ENCODE results near the gene RASA2.

The RASA2 gene

GRCh38 chr3:141547791-141548190 lies 61.0 kb downstream of the RASA2 start:
- Histone ChIP-seq H3K4me3 (ENCODE audit: extremely low read depth, insufficient read depth, low read length, poor library complexity, severe bottlenecking) (no peak overlapping the region), H3K27ac (ENCODE audit: low read depth, low read length, severe bottlenecking) (no peak overlapping the region), H3K4me1 (ENCODE audit: control insufficient read depth, insufficient read depth, low read length, poor library complexity, severe bottlenecking) (no peaks in the 10 kb centered on the region), H3K36me3 (ENCODE audit: control insufficient read depth, insufficient read depth, low read length) (peaks cover 63% of the 10 kb centered on the region), H3K9me3 (ENCODE audit: control insufficient read depth, low read length) (peaks cover 19% of the 10 kb centered on the region)
- 100% methylated on average over 2 of the region's 2 CpGs for WGBS, 2 experiments (ENCODE audit: insufficient coverage in 2 of 2)

GRCh38 chr3:141550926-141551665 lies 64.3 kb downstream of the RASA2 start:
- 83% methylated on average over 2 of the region's 2 CpGs; no CpG with 5 or more reads in 1 of the 2 experiments for WGBS, 2 experiments (ENCODE audit: insufficient coverage in 2 of 2)
- H3K36me3 ChIP-seq (ENCODE audit: control insufficient read depth, insufficient read depth, low read length): peaks cover 36% of the 10 kb centered on the region
- H3K4me3 ChIP-seq (ENCODE audit: extremely low read depth, insufficient read depth, low read length, poor library complexity, severe bottlenecking): no peak overlapping the region
- H3K27ac ChIP-seq (ENCODE audit: low read depth, low read length, severe bottlenecking): no peak overlapping the region
- H3K9me3 ChIP-seq (ENCODE audit: control insufficient read depth, low read length): peaks cover 19% of the 10 kb centered on the region
- no peaks in the 10 kb centered on the region for H3K4me1 ChIP-seq (ENCODE audit: control insufficient read depth, insufficient read depth, low read length, poor library complexity, severe bottlenecking)

- Histone ChIP-seq H3K36me3 (ENCODE audit: control insufficient read depth, insufficient read depth, low read length) (peaks cover 30% of the 10 kb centered on the region), H3K4me3 (ENCODE audit: extremely low read depth, insufficient read depth, low read length, poor library complexity, severe bottlenecking) (no peak overlapping the region), H3K4me1 (ENCODE audit: control insufficient read depth, insufficient read depth, low read length, poor library complexity, severe bottlenecking) (no peaks in the 10 kb centered on the region), H3K9me3 (ENCODE audit: control insufficient read depth, low read length) (peaks cover 8% of the 10 kb centered on the region), H3K27ac (ENCODE audit: low read depth, low read length, severe bottlenecking) (no peak overlapping the region)
- no CpG with 5 or more reads among the region's 2 CpGs for WGBS, 2 experiments (ENCODE audit: insufficient coverage in 2 of 2)
Measured at GRCh38 chr3:141552440-141552991, 65.7 kb downstream of the RASA2 start.

GRCh38 chr3:141553055-141553454 lies 66.2 kb downstream of the RASA2 start:
- Histone ChIP-seq H3K4me3 (ENCODE audit: extremely low read depth, insufficient read depth, low read length, poor library complexity, severe bottlenecking) (no peak overlapping the region), H3K9me3 (ENCODE audit: control insufficient read depth, low read length) (peaks cover 2% of the 10 kb centered on the region), H3K27ac (ENCODE audit: low read depth, low read length, severe bottlenecking) (no peak overlapping the region), H3K4me1 (ENCODE audit: control insufficient read depth, insufficient read depth, low read length, poor library complexity, severe bottlenecking) (no peaks in the 10 kb centered on the region), H3K36me3 (ENCODE audit: control insufficient read depth, insufficient read depth, low read length) (peaks cover 26% of the 10 kb centered on the region)
- no CpG with 5 or more reads among the region's 1 CpG for WGBS, 2 experiments (ENCODE audit: insufficient coverage in 2 of 2)

GRCh38 chr3:141556034-141556433 lies 69.2 kb downstream of the RASA2 start:
- no peak overlapping the region for H3K27ac ChIP-seq (ENCODE audit: low read depth, low read length, severe bottlenecking)
- WGBS, 2 experiments (ENCODE audit: insufficient coverage in 2 of 2): 86% methylated on average over 1 of the region's 1 CpG; no CpG with 5 or more reads in 1 of the 2 experiments

GRCh38 chr3:141557961-141558706 lies 71.3 kb downstream of the RASA2 start:
- Histone ChIP-seq H3K4me1 (ENCODE audit: control insufficient read depth, insufficient read depth, low read length, poor library complexity, severe bottlenecking) (no peaks in the 10 kb centered on the region), H3K4me3 (ENCODE audit: extremely low read depth, insufficient read depth, low read length, poor library complexity, severe bottlenecking) (no peak overlapping the region), H3K27ac (ENCODE audit: low read depth, low read length, severe bottlenecking) (peak overlapping the region; percentile 29), H3K9me3 (ENCODE audit: control insufficient read depth, low read length) (no peaks in the 10 kb centered on the region), H3K36me3 (ENCODE audit: control insufficient read depth, insufficient read depth, low read length) (peaks cover 13% of the 10 kb centered on the region)
- WGBS, 2 experiments (ENCODE audit: insufficient coverage in 2 of 2): 89 to 100% methylated on average over 1 of the region's 4 CpGs

More at GRCh38 chr3:141556034-141556433, 69.2 kb downstream of the RASA2 start:
- Histone ChIP-seq H3K4me1 (ENCODE audit: control insufficient read depth, insufficient read depth, low read length, poor library complexity, severe bottlenecking) (no peaks in the 10 kb centered on the region), H3K9me3 (ENCODE audit: control insufficient read depth, low read length) (no peaks in the 10 kb centered on the region), H3K36me3 (ENCODE audit: control insufficient read depth, insufficient read depth, low read length) (peaks cover 10% of the 10 kb centered on the region), H3K4me3 (ENCODE audit: extremely low read depth, insufficient read depth, low read length, poor library complexity, severe bottlenecking) (no peak overlapping the region)

GRCh38 chr3:141561426-141562034 lies 74.7 kb downstream of the RASA2 start:
- no peaks in the 10 kb centered on the region for H3K9me3 ChIP-seq (ENCODE audit: control insufficient read depth, low read length)
- peaks cover 20% of the 10 kb centered on the region for H3K36me3 ChIP-seq (ENCODE audit: control insufficient read depth, insufficient read depth, low read length)
- 80% methylated on average over 1 to 2 of the region's 2 CpGs for WGBS, 2 experiments (ENCODE audit: insufficient coverage in 2 of 2)
- no peaks in the 10 kb centered on the region for H3K4me1 ChIP-seq (ENCODE audit: control insufficient read depth, insufficient read depth, low read length, poor library complexity, severe bottlenecking)
- H3K27ac ChIP-seq (ENCODE audit: low read depth, low read length, severe bottlenecking): no peak overlapping the region
- H3K4me3 ChIP-seq (ENCODE audit: extremely low read depth, insufficient read depth, low read length, poor library complexity, severe bottlenecking): no peak overlapping the region

GRCh38 chr3:141564241-141564640 lies 77.4 kb downstream of the RASA2 start:
- Histone ChIP-seq H3K36me3 (ENCODE audit: control insufficient read depth, insufficient read depth, low read length) (peaks cover 17% of the 10 kb centered on the region), H3K4me1 (ENCODE audit: control insufficient read depth, insufficient read depth, low read length, poor library complexity, severe bottlenecking) (no peaks in the 10 kb centered on the region), H3K27ac (ENCODE audit: low read depth, low read length, severe bottlenecking) (no peak overlapping the region), H3K9me3 (ENCODE audit: control insufficient read depth, low read length) (no peaks in the 10 kb centered on the region), H3K4me3 (ENCODE audit: extremely low read depth, insufficient read depth, low read length, poor library complexity, severe bottlenecking) (no peak overlapping the region)
- 100% methylated on average over 1 of the region's 1 CpG; no CpG with 5 or more reads in 1 of the 2 experiments for WGBS, 2 experiments (ENCODE audit: insufficient coverage in 2 of 2)

GRCh38 chr3:141570068-141570467 lies 83.2 kb downstream of the RASA2 start:
- Histone ChIP-seq H3K27ac (ENCODE audit: low read depth, low read length, severe bottlenecking) (no peak overlapping the region), H3K9me3 (ENCODE audit: control insufficient read depth, low read length) (no peaks in the 10 kb centered on the region), H3K36me3 (ENCODE audit: control insufficient read depth, insufficient read depth, low read length) (peaks cover 33% of the 10 kb centered on the region), H3K4me1 (ENCODE audit: control insufficient read depth, insufficient read depth, low read length, poor library complexity, severe bottlenecking) (no peaks in the 10 kb centered on the region), H3K4me3 (ENCODE audit: extremely low read depth, insufficient read depth, low read length, poor library complexity, severe bottlenecking) (no peak overlapping the region)
- 96 to 100% methylated on average over 3 to 5 of the region's 6 CpGs for WGBS, 2 experiments (ENCODE audit: insufficient coverage in 2 of 2)

GRCh38 chr3:141575879-141576743 lies 89.3 kb downstream of the RASA2 start:
- Histone ChIP-seq H3K36me3 (ENCODE audit: control insufficient read depth, insufficient read depth, low read length) (peaks cover 52% of the 10 kb centered on the region), H3K4me1 (ENCODE audit: control insufficient read depth, insufficient read depth, low read length, poor library complexity, severe bottlenecking) (no peaks in the 10 kb centered on the region), H3K4me3 (ENCODE audit: extremely low read depth, insufficient read depth, low read length, poor library complexity, severe bottlenecking) (no peak overlapping the region), H3K27ac (ENCODE audit: low read depth, low read length, severe bottlenecking) (no peak overlapping the region), H3K9me3 (ENCODE audit: control insufficient read depth, low read length) (no peaks in the 10 kb centered on the region)
- WGBS, 2 experiments (ENCODE audit: insufficient coverage in 2 of 2): 100% methylated on average over 1 of the region's 13 CpGs; no CpG with 5 or more reads in 1 of the 2 experiments

Data from mesodermal cell (in vitro differentiated cells).